Vagina (tissue), 2 donors: ENCODE measurements around the gene RPS6KL1. TPM values are rescaled to one million over a fixed set of nuclear protein-coding genes. Genes with fewer than 3 reads are reported as not detected.

Experiments used
- DNase-seq, 2 donors: peaks; one replicate each; pipeline ENCODE4 v3.0.0-alpha.2; 2017; ENCODE audit errors: extremely low spot score in 2 of 2
- H3K27ac ChIP-seq: fragments of 200-600 bp; sonication (generic); one replicate; pipeline ENCODE4 v1.5.1; 2019
- H3K27me3 ChIP-seq: fragments of 200-600 bp; sonication (generic); one replicate; pipeline ENCODE4 v1.5.1; 2019
- H3K36me3 ChIP-seq, 2 donors: fragments of 200-600 bp; sonication (generic); one replicate each; pipeline ENCODE4 v1.5.1; 2017 to 2019
- H3K4me1 ChIP-seq: fragments of 200-600 bp; sonication (generic); one replicate; pipeline ENCODE4 v1.5.1; 2019
- H3K4me3 ChIP-seq, 2 donors: fragments of 200-600 bp; sonication (generic); 1 replicate in 1 of 2; 2 replicates in 1 of 2; pipeline ENCODE4 v1.5.1; 2016 to 2019
- H3K9me3 ChIP-seq: fragments of 200-600 bp; sonication (generic); one replicate; pipeline ENCODE4 v1.5.1; 2019
- CTCF ChIP-seq, 3 experiments: fragments of 450-650 bp in 2 of 3; fragments of 200-600 bp in 1 of 3; sonication (generic) in 1 of 3; IDR thresholded peaks; one replicate each; pipeline ENCODE4 v1.5.1; 2017 to 2019; ENCODE audit warnings: antibody characterized with exemption in 3 of 3, mild to moderate bottlenecking in 2 of 3, moderate library complexity in 2 of 3
- POLR2A ChIP-seq, 2 donors: fragments of 450-650 bp; IDR thresholded peaks; one replicate each; pipeline ENCODE4 v1.6.1; 2017; ENCODE audit warnings: antibody characterized with exemption in 2 of 2, mild to moderate bottlenecking in 2 of 2, moderate library complexity in 2 of 2
- POLR2AphosphoS5 ChIP-seq, 2 donors: sonication (generic); formaldehyde crosslinking; IDR thresholded peaks; one replicate each; pipeline ENCODE4 v1.9.0; 2017; ENCODE audit warnings: antibody characterized with exemption in 2 of 2, mild to moderate bottlenecking in 2 of 2, low read depth in 1 of 2; ENCODE audit not compliant: insufficient read depth in 1 of 2
- intact Hi-C: fragments of 100-400 bp; cut with DNase I; formaldehyde crosslinking; loops from one replicate; pipeline ENCODE4 v1.15.1; 2023
- total RNA-seq: library from RNA; depleted of rRNA; stranded (reverse); fragments of >200 nt; gene quantifications from one replicate; pipeline ENCODE4 v1.2.3, GENCODE V29; 2016

Gene RPS6KL1
- total RNA-seq, 1 donor from 2014 or later, result 2.0 TPM

DNA sequence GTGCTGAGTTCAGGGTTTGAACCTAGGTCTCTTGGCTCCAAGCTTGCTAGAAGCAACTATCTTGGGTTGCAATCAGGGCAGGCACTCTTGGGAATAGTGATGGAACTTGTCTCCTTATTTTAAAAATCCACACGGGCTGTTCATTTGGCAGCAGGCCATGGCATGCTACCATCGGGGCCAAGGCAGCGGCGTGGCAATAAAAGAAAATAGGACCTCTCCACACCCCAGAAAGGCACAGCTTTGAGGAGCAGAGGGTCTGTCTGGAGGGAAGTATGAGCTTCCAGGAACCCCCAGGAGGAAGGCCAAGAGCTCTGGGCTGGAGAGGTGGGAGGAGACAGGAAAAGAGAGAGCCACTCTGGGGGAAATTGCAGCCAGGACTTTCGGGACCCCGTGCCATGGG lies 15.3 kb downstream of the RPS6KL1 start:
- Histone ChIP-seq H3K27ac (no peak overlapping the region), H3K4me3 (no peak overlapping the region), H3K4me1 (peaks cover 29% of the 10 kb centered on the region), H3K36me3 (peaks cover 0 to 12% of the 10 kb centered on the region in 2 donors), H3K27me3 (no peaks in the 10 kb centered on the region), H3K9me3 (no peaks in the 10 kb centered on the region)
- intact Hi-C loops, result loop anchor here (5.0 kb wide), 1 partner anchor 45 kb away; no protein-coding TSS in a partner anchor
- TF ChIP-seq CTCF (IDR thresholded peaks at IDR 0.05) (no peak), POLR2AphosphoS5 (IDR thresholded peaks at IDR 0.05; ENCODE audit: insufficient read depth in 1 of 2, low read depth in 1 of 2) (no peak), POLR2A (IDR thresholded peaks at IDR 0.05) (no peak)
- DNase-seq, result no peak

DNA sequence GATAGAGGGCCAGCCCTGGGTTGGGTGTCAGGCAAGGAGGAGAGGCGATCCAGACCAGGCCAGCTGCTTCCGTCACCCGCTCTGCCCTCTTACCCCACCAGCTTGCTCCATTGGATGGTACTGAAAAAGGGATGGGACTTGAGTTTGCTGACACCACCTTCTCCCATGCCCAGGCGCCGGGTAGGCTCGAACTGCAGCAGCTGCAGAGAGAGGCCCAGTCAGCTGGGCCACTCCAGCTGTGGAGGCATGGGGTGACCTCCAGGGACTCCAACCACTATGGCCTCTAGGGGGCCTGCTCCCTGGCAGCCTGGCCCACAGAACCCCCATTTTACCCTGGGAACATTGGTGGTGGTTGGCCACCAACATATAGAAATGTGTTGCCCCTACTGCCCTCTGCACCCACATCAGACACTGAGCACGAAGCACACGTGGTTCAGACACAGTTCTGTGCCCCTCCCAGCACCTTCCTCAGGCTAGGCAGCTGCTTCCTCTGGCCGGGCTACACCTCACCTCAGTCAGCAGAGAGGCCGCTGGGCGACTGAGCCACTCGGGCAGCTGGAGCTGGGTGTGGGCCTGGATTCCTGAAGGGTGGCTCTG lies 16.0 kb downstream of the RPS6KL1 start:
- no peak overlapping the region for H3K27ac ChIP-seq
- no peaks in the 10 kb centered on the region for H3K27me3 ChIP-seq
- H3K4me1 ChIP-seq, result peaks cover 29% of the 10 kb centered on the region
- no peaks in the 10 kb centered on the region for H3K9me3 ChIP-seq
- DNase-seq, result no peak
- peaks cover 2 to 20% of the 10 kb centered on the region in 2 donors for H3K36me3 ChIP-seq
- H3K4me3 ChIP-seq, result no peak overlapping the region
- intact Hi-C loops, result loop anchor here (5.0 kb wide), 1 partner anchor 45 kb away; no protein-coding TSS in a partner anchor
- TF ChIP-seq POLR2AphosphoS5 (IDR thresholded peaks at IDR 0.05; ENCODE audit: insufficient read depth in 1 of 2, low read depth in 1 of 2), result no peak
- TF ChIP-seq CTCF (IDR thresholded peaks at IDR 0.05), result peak in 1 of 3 experiments; percentile 9
- no peak for TF ChIP-seq POLR2A (IDR thresholded peaks at IDR 0.05)

DNA sequence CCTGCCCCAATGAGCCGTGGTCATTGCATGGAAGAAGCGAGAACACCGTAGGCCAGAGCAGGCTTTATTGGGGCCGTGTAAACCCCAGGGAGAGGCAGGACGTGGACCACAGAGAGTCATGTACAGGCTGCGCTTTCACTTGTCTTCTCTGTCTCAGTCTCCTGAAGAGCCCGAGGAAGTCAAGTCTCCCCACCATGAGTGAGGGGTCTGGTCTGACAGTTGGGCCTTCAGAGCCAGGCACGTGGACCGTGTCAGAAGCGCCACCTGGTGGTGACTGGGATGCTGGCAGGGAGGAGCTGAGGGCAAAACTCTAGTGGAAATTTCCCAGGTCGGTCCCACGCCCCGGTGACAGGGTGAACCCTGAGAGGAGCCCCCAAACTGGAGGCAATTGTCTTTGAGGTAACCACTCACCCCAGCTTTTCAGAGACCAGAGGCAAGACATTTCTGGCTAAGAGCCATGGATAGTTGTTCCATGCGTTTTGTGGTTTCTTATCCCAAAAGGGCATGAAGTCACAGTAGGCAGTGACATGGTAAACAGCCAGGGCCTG lies 17.4 kb downstream of the RPS6KL1 start:
- Histone ChIP-seq H3K4me1 (peaks cover 29% of the 10 kb centered on the region), H3K27ac (peak overlapping the region; percentile 4), H3K9me3 (no peaks in the 10 kb centered on the region), H3K4me3 (no peak overlapping the region), H3K36me3 (peaks cover 2 to 33% of the 10 kb centered on the region in 2 donors), H3K27me3 (no peaks in the 10 kb centered on the region)
- intact Hi-C loops, result loop anchor here (5.0 kb wide), 1 partner anchor 43 kb away; no protein-coding TSS in a partner anchor
- TF ChIP-seq POLR2A (IDR thresholded peaks at IDR 0.05) (no peak), POLR2AphosphoS5 (IDR thresholded peaks at IDR 0.05; ENCODE audit: insufficient read depth in 1 of 2, low read depth in 1 of 2) (no peak), CTCF (IDR thresholded peaks at IDR 0.05) (peak; percentile 78 to 92 (median 92))
- DNase-seq, result no peak

DNA sequence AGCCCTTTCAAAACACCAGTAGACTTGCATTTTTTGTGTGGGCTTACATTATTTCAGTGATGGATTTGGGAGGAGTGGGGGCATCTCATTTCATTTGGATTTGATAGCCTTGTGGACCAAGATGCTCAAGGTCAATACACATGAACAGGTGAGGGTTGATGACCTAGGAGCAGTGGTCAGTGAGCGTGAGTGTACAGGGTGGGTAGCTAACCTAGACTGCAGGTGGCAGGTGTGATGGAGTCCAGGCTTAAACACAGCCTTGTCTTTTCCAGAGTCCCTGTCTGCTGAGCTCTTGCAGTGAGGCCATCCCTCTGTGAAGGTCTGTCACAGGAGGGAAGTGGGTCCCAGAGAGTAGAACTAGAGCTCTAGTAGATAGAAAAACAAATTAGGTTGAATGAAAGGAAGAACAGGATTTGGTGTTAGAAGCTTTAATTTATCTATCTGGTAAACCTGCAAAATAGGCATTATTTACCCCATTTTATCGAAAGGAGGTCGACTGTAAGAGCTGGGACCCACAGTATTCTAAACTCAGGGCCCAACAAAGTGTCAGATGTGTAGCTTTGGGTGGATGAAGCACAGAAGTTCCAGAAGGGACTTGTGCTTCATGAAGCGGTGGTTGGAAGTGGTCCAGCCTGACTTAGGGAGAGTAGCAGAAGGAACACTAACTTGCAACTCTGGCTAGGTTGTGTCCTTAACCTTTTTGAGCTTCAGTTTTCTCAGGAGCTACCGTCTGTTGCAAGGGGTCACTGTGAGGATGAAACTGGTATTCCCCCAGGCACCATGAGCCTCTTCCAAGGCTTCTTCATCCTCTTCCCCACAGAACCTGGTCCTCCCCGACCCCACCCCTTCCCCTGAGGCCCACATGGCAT lies 18.2 kb downstream of the RPS6KL1 start:
- no peak for DNase-seq
- peaks cover 2 to 41% of the 10 kb centered on the region in 2 donors for H3K36me3 ChIP-seq
- H3K4me1 ChIP-seq, result peaks cover 29% of the 10 kb centered on the region
- TF ChIP-seq POLR2A (IDR thresholded peaks at IDR 0.05), result no peak
- TF ChIP-seq CTCF (IDR thresholded peaks at IDR 0.05), result no peak
- TF ChIP-seq POLR2AphosphoS5 (IDR thresholded peaks at IDR 0.05; ENCODE audit: insufficient read depth in 1 of 2, low read depth in 1 of 2), result no peak
- no peaks in the 10 kb centered on the region for H3K9me3 ChIP-seq
- H3K27me3 ChIP-seq, result no peaks in the 10 kb centered on the region
- intact Hi-C loops, result loop anchor here (5.0 kb wide), 1 partner anchor 43 kb away; no protein-coding TSS in a partner anchor
- H3K27ac ChIP-seq, result no peak overlapping the region
- H3K4me3 ChIP-seq, result no peak overlapping the region
